Spleen (tissue), 7 donors: Measurements from ENCODE around the gene PAK1.

ENCODE experiments used
- CTCF ChIP-seq, 11 experiments: fragments of 200-600 bp in 7 of 11; fragments of 450-650 bp in 4 of 11; sonication (generic) in 4 of 11; IDR thresholded peaks in 8 of 11; conservative IDR thresholded peaks in 3 of 11; 1 replicate in 7 of 11; 2 replicates in 4 of 11; pipeline versions ENCODE4 v1.4.0 to v1.8.0; 2016 to 2021; ENCODE audit warnings: antibody characterized with exemption in 11 of 11, inconsistent platforms in 4 of 11, mild to moderate bottlenecking in 1 of 11
- POLR2A ChIP-seq, 3 donors: fragments of 450-650 bp; IDR thresholded peaks; one replicate each; pipeline ENCODE4 v1.5.1; 2017; ENCODE audit warnings: antibody characterized with exemption in 3 of 3, mild to moderate bottlenecking in 1 of 3
- donor health status: DM: no; HTN: no; CAD: no; lungs with moderate emphysema.
- donor health status: DM: no; HTN: no; CAD: no.
- donor health status: DM: no; HTN: no; CAD: no.

- TF ChIP-seq CTCF (IDR thresholded peaks at IDR 0.05 in 8 of 11, conservative IDR thresholded peaks at IDR 0.05 in 3 of 11) (no peak), POLR2A (IDR thresholded peaks at IDR 0.05) (no peak)
These were observed 33.0 kb upstream of the PAK1 start for GRCh38 chr11:77506857-77507256.
